Panc1 (cell line): ENCODE results near the gene SLC37A4. TPM values are rescaled to one million over a fixed set of nuclear protein-coding genes. Genes with fewer than 3 reads are reported as not detected.
"Not testable (repeated sequence)": the region's sequence is repeated elsewhere in the genome, so short reads cannot be mapped to it uniquely, and the experiment has no call there.

ENCODE experiments used
- ATAC-seq: fragments of 200-7000 bp; cut with Tn5 transposase; 2 replicates; pipeline ENCODE4 v1.9.1; 2020; ENCODE audit warnings: mild to moderate bottlenecking, moderate library complexity
- BruUV-seq: library from RNA; stranded (reverse); fragments of 400-500 nt; replicated peaks from 2 replicates; lab custom pipeline; 2021; lab: Mats Ljungman, UMichigan
- CTCF ChIA-PET: fragments of 300-600 bp; sonication (Branson Sonifier 250); formaldehyde crosslinking; loops from one replicate; lab custom pipeline; 2022; ENCODE audit warnings: antibody characterized with exemption; lab: Charles Lee
- POLR2A ChIA-PET: fragments of 300-600 bp; sonication (Branson Sonifier 250); formaldehyde crosslinking; loops from one replicate; lab custom pipeline; 2022; ENCODE audit warnings: antibody characterized with exemption; lab: Charles Lee
- DNase-seq: peaks from one replicate; pipeline ENCODE4 v3.0.0-alpha.2; 2010; ENCODE audit warnings: low read depth, low spot score
- H3K27ac ChIP-seq: 2 replicates; pipeline ENCODE4 v1.5.1; 2011; ENCODE audit warnings: mild to moderate bottlenecking, low read length, inconsistent platforms
- H3K27me3 ChIP-seq: fragments of 200-500 bp; sonication (Bioruptor generic); 2 replicates; pipeline ENCODE4 v1.6.0; 2014; ENCODE audit warnings: low read length, inconsistent platforms; ENCODE audit not compliant: control insufficient read depth, insufficient read depth
- H3K36me3 ChIP-seq: fragments of 200-500 bp; sonication (Bioruptor generic); 2 replicates; pipeline ENCODE4 v1.5.1; 2014; ENCODE audit warnings: inconsistent platforms, mild to moderate bottlenecking, low read length, moderate library complexity; ENCODE audit not compliant: control insufficient read depth, insufficient read depth
- H3K4me1 ChIP-seq: 2 replicates; pipeline ENCODE4 v1.5.1; 2011; ENCODE audit warnings: inconsistent platforms, mild to moderate bottlenecking, low read length, moderate library complexity; ENCODE audit not compliant: control insufficient read depth, insufficient read depth
- H3K4me3 ChIP-seq, 2 experiments: 2 replicates each; pipeline ENCODE4 v1.5.1; 2011 to 2012; ENCODE audit warnings: low read depth in 2 of 2, low read length in 2 of 2, mild to moderate bottlenecking in 2 of 2, inconsistent platforms in 1 of 2, moderate library complexity in 1 of 2
- H3K9me3 ChIP-seq: fragments of 200-500 bp; sonication (Bioruptor generic); 2 replicates; pipeline ENCODE4 v1.5.1; 2014; ENCODE audit warnings: low read depth, mild to moderate bottlenecking, inconsistent platforms, low read length, moderate library complexity; ENCODE audit not compliant: control insufficient read depth, insufficient read depth
- CTCF ChIP-seq: fragments of 450-650 bp; IDR thresholded peaks from 2 replicates; pipeline ENCODE4 v1.5.1; 2017; ENCODE audit warnings: mild to moderate bottlenecking
- POLR2AphosphoS5 ChIP-seq: IDR thresholded peaks from 2 replicates; pipeline ENCODE4 v1.6.1; 2012; ENCODE audit warnings: mild to moderate bottlenecking, low read depth, low read length, moderate library complexity
- REST ChIP-seq, 2 experiments: IDR thresholded peaks; 2 replicates each; pipeline ENCODE4 v1.6.1; 2011 to 2012; ENCODE audit warnings: low read depth in 2 of 2, control low read depth in 1 of 2, low read length in 1 of 2, mild to moderate bottlenecking in 1 of 2, moderate library complexity in 1 of 2; ENCODE audit not compliant: insufficient read depth in 1 of 2
- SIN3A ChIP-seq: IDR thresholded peaks from 2 replicates; pipeline ENCODE4 v1.6.1; 2012; ENCODE audit warnings: low read depth, mild to moderate bottlenecking, low read length, moderate library complexity, borderline replicate concordance; ENCODE audit not compliant: insufficient read depth
- TCF7L2 ChIP-seq: IDR thresholded peaks from 2 replicates; pipeline ENCODE4 v1.6.1; 2011; ENCODE audit warnings: mild to moderate bottlenecking, low read depth, low read length, inconsistent platforms
- in situ Hi-C: cut with HindIII; loops from 2 replicates; pipeline ENCODE4 v1.10.0; 2016; ENCODE audit warnings: low sequenced_read_pairs, low pct_unique_long_range_greater_than_20kb
- intact Hi-C: fragments of 100-400 bp; cut with micrococcal nuclease; formaldehyde crosslinking; loops from one replicate; pipeline ENCODE4 v1.10.0; 2022; ENCODE audit not compliant: unreplicated experiment
- total RNA-seq: library from RNA; stranded (reverse); gene quantifications from one replicate; pipeline ENCODE4 v1.2.1, GENCODE V29; 2021; ENCODE audit not compliant: unreplicated experiment

Gene SLC37A4
- total RNA-seq, 1 experiment from 2014 or later = 33.2 TPM

- ATAC-seq (no peak), DNase-seq (no peak)
- Histone ChIP-seq H3K9me3 (no peaks in the 10 kb centered on the region), H3K27me3 (no peaks in the 10 kb centered on the region), H3K27ac (no peak overlapping the region), H3K36me3 (no peaks in the 10 kb centered on the region), H3K4me3 (no peak overlapping the region), H3K4me1 (no peaks in the 10 kb centered on the region)
- in situ Hi-C loops = no loop called here
- POLR2A ChIA-PET = interaction anchor here (0.7 kb wide), 1 partner anchor 313 kb away, joined by 4 read pairs; no protein-coding TSS in a partner anchor
- no TSS peak for BruUV-seq
- CTCF ChIA-PET = interaction anchor here (1.2 kb wide), 1 partner anchor 9 kb away, joined by 3 read pairs; no protein-coding TSS in a partner anchor
- TF ChIP-seq CTCF (no peak), SIN3A (no peak), TCF7L2 (no peak), POLR2AphosphoS5 (no peak), REST (IDR thresholded peaks at IDR 0.05; ENCODE audit: insufficient read depth in 1 of 2, low read depth in 2 of 2, low read length in 1 of 2) (no peak)
- intact Hi-C loops = no loop called here
These were observed 42.4 kb downstream of the SLC37A4 start for GRCh38 chr11:118988280-118988679.

- BruUV-seq = no TSS peak
- H3K4me1 ChIP-seq = no peaks in the 10 kb centered on the region
- DNase-seq (no peak), ATAC-seq (peak; percentile 56)
- POLR2A ChIA-PET = no interaction called here
- H3K27ac ChIP-seq = no peak overlapping the region
- no peaks in the 10 kb centered on the region for H3K36me3 ChIP-seq
- H3K27me3 ChIP-seq = no peaks in the 10 kb centered on the region
- H3K4me3 ChIP-seq = no peak overlapping the region
- TF ChIP-seq SIN3A = no peak
- TF ChIP-seq TCF7L2 = no peak
- no peak for TF ChIP-seq POLR2AphosphoS5
- no peaks in the 10 kb centered on the region for H3K9me3 ChIP-seq
- in situ Hi-C loops = no loop called here
- intact Hi-C loops = no loop called here
- CTCF ChIA-PET = interaction anchor here (0.6 kb wide), 1 partner anchor 341 kb away, joined by 6 read pairs; no protein-coding TSS in a partner anchor
These were observed 45.9 kb downstream of the SLC37A4 start for GRCh38 chr11:118984825-118985224.

- POLR2A ChIA-PET = interaction anchor here (0.7 kb wide), 1 partner anchor 14 kb away, joined by 3 read pairs; the partner anchor contains the start of gene CENATAC
- CTCF ChIA-PET, H3K4me3 ChIP-seq, ATAC-seq, BruUV-seq, intact Hi-C loops, H3K9me3 ChIP-seq, H3K4me1 ChIP-seq, H3K27me3 ChIP-seq, in situ Hi-C loops, H3K27ac ChIP-seq, DNase-seq, H3K36me3 ChIP-seq: not testable (repeated sequence)
These were observed 46.3 kb downstream of the SLC37A4 start for GRCh38 chr11:118984337-118984736.
